ENCODE measurements around the gene KRT74. TPM values are rescaled to one million over a fixed set of nuclear protein-coding genes. Genes with fewer than 3 reads are reported as not detected.

Gene KRT74
- total and polyA plus RNA-seq, 3 experiments from 2014 or later, result not detected

DNA sequence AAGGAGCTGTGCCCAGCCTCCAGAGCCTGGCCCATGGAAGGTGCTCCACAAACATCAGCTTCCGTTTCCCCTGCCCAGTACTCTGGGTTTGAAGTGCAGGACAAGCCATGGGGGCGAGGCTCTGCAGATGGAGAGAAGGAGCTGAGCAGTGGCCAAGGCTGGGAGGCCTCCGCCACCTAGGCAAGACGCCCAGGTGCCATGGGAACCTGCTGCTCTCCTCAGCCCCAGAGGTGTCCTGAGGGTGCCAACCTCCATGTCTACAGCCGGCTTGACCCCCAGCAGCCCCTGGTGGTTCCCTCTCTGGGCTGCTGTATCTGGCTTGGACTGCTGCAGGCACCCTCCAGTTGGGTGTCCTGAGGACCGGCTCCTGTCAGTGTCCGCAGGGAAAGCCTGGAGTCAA is 33.1 kb downstream of the KRT74 start:
- ChIA-PET CTCF (no interaction called here), POLR2A (no interaction called here)
- H3K9me3 ChIP-seq (ENCODE audit: low read length), result no peaks in the 10 kb centered on the region
- peaks cover 4 to 10% of the 10 kb centered on the region in 2 donors for H3K27me3 Mint-ChIP-seq
- no peaks in the 10 kb centered on the region for H3K4me1 ChIP-seq (ENCODE audit: insufficient read depth, low read length)
- peaks cover 0 to 6% (median 0%) of the 10 kb centered on the region in 3 donors for H3K4me1 Mint-ChIP-seq
- H3K4me3 ChIP-seq (ENCODE audit: low read length), result no peak overlapping the region
- H3K36me3 ChIP-seq (ENCODE audit: insufficient read depth, low read length), result no peaks in the 10 kb centered on the region
- no peak overlapping the region for H3K4me3 Mint-ChIP-seq
- no peak overlapping the region for H3K27ac ChIP-seq (ENCODE audit: low read depth, low read length)
- no peak overlapping the region for H3K27ac Mint-ChIP-seq
- DNase-seq, result no peak
- no peaks in the 10 kb centered on the region for H3K27me3 ChIP-seq (ENCODE audit: insufficient read depth, low read length, poor library complexity, severe bottlenecking)
- H3K9me3 Mint-ChIP-seq, result no peaks in the 10 kb centered on the region
- no peaks in the 10 kb centered on the region for H3K36me3 Mint-ChIP-seq

DNA sequence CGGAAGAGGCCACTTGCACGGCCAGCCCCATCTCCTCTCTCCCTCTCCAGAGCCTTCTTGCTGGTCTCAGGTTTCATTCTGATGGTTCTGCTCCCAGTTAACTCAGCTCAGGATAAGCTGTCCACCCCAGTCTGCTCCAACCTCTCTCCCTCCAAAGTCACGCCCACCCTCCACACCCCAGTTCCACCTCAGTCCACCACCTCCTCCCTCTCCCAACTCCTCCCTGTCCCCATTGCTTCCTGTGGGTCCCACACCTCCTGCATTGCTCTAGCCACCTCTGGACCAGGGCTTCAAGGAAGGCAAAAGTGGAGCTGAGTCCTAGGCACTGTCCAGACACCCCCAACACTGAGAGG is 33.8 kb downstream of the KRT74 start:
- H3K27me3 Mint-ChIP-seq, result peaks cover 4 to 10% of the 10 kb centered on the region in 2 donors
- no peaks in the 10 kb centered on the region for H3K36me3 ChIP-seq (ENCODE audit: insufficient read depth, low read length)
- no peak overlapping the region for H3K4me3 ChIP-seq (ENCODE audit: low read length)
- DNase-seq, result no peak
- no peaks in the 10 kb centered on the region for H3K27me3 ChIP-seq (ENCODE audit: insufficient read depth, low read length, poor library complexity, severe bottlenecking)
- H3K4me1 ChIP-seq (ENCODE audit: insufficient read depth, low read length), result no peaks in the 10 kb centered on the region
- no peaks in the 10 kb centered on the region for H3K9me3 ChIP-seq (ENCODE audit: low read length)
- H3K27ac ChIP-seq (ENCODE audit: low read depth, low read length), result no peak overlapping the region
- H3K27ac Mint-ChIP-seq, result no peak overlapping the region
- POLR2A ChIA-PET, result no interaction called here
- CTCF ChIA-PET, result no interaction called here
- no peaks in the 10 kb centered on the region for H3K9me3 Mint-ChIP-seq
- H3K36me3 Mint-ChIP-seq, result no peaks in the 10 kb centered on the region
- H3K4me1 Mint-ChIP-seq, result peaks cover 0 to 6% (median 0%) of the 10 kb centered on the region in 3 donors
- H3K4me3 Mint-ChIP-seq, result no peak overlapping the region

DNA sequence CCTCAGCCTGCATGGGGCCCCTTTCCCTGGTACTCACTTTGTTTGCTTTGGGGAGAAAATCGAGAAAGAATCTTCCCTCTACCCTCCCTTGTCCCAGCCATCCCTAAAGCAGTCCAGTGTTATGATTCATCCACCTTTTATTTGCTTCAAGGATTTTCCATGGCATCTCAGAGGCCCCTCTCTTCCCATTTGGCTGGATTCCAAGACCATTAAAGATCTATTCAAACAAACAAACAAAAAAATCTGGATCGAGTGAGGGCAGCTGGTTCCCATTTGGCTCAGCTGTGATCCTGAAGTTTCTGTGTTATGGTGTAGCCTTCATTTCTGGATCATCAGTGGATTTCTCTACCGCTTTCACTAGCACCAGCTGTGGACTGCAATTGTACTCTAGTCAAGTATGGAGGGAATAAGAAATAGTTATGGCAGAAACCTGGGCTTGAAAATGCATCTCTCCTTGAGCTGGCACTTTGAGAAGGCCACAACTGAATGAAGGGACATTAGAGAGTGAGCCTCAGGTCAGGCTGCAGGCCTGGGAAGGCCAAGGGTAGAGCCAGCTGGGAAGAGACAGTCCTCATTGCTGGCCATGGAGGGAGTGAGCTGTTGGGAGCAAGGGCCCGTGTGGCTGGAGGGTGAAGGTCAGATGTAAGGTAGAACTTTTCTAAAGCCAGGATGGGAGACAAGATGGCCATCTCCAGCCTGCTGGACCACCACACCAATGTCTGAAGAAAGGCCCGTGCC is 34.4 kb downstream of the KRT74 start:
- CTCF ChIA-PET, result no interaction called here
- H3K27ac Mint-ChIP-seq, result no peak overlapping the region

DNA sequence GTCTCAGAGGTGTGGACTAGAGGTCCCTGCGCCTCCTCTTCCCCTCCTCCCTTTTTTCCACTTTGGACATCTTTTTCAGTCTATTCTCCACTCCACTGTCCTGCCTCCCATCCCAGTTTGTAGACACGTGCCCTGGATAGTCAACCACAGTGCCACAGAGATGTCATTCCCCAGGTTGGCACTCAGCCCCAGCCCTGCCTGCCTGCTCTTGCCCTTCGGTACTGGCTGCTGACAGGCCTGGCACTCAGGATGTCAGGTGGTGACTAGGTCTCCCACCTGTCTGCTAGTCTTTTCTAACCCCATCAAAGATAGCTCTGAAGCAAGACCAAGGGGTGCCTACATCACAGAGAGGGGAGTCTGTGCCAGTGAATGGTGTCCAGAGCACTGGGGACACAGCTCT is 36.5 kb downstream of the KRT74 start:
- Histone ChIP-seq H3K4me1 (ENCODE audit: insufficient read depth, low read length) (no peaks in the 10 kb centered on the region), H3K4me3 (ENCODE audit: low read length) (no peak overlapping the region), H3K27me3 (ENCODE audit: insufficient read depth, low read length, poor library complexity, severe bottlenecking) (no peaks in the 10 kb centered on the region), H3K9me3 (ENCODE audit: low read length) (no peaks in the 10 kb centered on the region), H3K36me3 (ENCODE audit: insufficient read depth, low read length) (no peaks in the 10 kb centered on the region), H3K27ac (ENCODE audit: low read depth, low read length) (no peak overlapping the region)
- no peaks in the 10 kb centered on the region for H3K9me3 Mint-ChIP-seq
- H3K27ac Mint-ChIP-seq, result peak overlapping the region in 1 of 8 donors; percentile 51
- H3K36me3 Mint-ChIP-seq, result no peaks in the 10 kb centered on the region
- CTCF ChIA-PET, result interaction anchor here (1.7 kb wide), 1 partner anchor 334 kb away, joined by 3 read pairs; no protein-coding TSS in a partner anchor
- no peaks in the 10 kb centered on the region for H3K4me1 Mint-ChIP-seq
- H3K4me3 Mint-ChIP-seq, result no peak overlapping the region
- DNase-seq, result no peak
- peaks cover 4 to 8% of the 10 kb centered on the region in 2 donors for H3K27me3 Mint-ChIP-seq
- POLR2A ChIA-PET, result no interaction called here

More for the DNA sequence above, 34.4 kb downstream of the KRT74 start:
- DNase-seq, result no peak
- Mint-ChIP-seq H3K4me3 (no peak overlapping the region), H3K27me3 (peaks cover 4 to 11% of the 10 kb centered on the region in 2 donors), H3K4me1 (peaks cover 0 to 6% (median 0%) of the 10 kb centered on the region in 3 donors), H3K9me3 (no peaks in the 10 kb centered on the region), H3K36me3 (no peaks in the 10 kb centered on the region)
- Histone ChIP-seq H3K27me3 (ENCODE audit: insufficient read depth, low read length, poor library complexity, severe bottlenecking) (no peaks in the 10 kb centered on the region), H3K9me3 (ENCODE audit: low read length) (no peaks in the 10 kb centered on the region), H3K27ac (ENCODE audit: low read depth, low read length) (no peak overlapping the region), H3K36me3 (ENCODE audit: insufficient read depth, low read length) (no peaks in the 10 kb centered on the region), H3K4me3 (ENCODE audit: low read length) (no peak overlapping the region), H3K4me1 (ENCODE audit: insufficient read depth, low read length) (no peaks in the 10 kb centered on the region)
- POLR2A ChIA-PET, result no interaction called here

DNA sequence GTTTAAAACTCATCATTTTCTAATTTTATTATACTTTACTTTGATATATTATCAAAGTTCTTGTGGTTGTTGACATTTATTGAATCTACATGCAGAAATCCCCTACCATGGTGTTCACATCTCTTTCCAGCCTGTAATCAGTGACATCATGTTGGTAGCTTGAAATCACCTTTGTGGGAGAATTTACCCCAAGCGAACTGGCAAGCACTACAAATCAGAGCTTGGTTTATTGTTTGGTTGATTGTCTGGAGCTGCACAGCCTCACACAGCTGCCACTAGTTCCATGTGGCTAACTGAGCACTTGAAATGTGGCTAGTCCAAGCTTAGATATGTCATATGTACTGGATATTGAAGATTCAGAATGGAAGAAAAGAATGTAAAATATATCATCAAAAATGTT is 38.1 kb downstream of the KRT74 start:
- Mint-ChIP-seq H3K9me3 (no peaks in the 10 kb centered on the region), H3K4me3 (no peak overlapping the region), H3K4me1 (no peaks in the 10 kb centered on the region), H3K27ac (no peak overlapping the region), H3K27me3 (peaks cover 8 to 9% of the 10 kb centered on the region in 2 donors), H3K36me3 (no peaks in the 10 kb centered on the region)
- DNase-seq, result no peak
- Histone ChIP-seq H3K27me3 (ENCODE audit: insufficient read depth, low read length, poor library complexity, severe bottlenecking) (no peaks in the 10 kb centered on the region), H3K27ac (ENCODE audit: low read depth, low read length) (no peak overlapping the region), H3K36me3 (ENCODE audit: insufficient read depth, low read length) (no peaks in the 10 kb centered on the region), H3K9me3 (ENCODE audit: low read length) (no peaks in the 10 kb centered on the region), H3K4me1 (ENCODE audit: insufficient read depth, low read length) (no peaks in the 10 kb centered on the region), H3K4me3 (ENCODE audit: low read length) (no peak overlapping the region)
- ChIA-PET POLR2A (no interaction called here), CTCF (no interaction called here)

DNA sequence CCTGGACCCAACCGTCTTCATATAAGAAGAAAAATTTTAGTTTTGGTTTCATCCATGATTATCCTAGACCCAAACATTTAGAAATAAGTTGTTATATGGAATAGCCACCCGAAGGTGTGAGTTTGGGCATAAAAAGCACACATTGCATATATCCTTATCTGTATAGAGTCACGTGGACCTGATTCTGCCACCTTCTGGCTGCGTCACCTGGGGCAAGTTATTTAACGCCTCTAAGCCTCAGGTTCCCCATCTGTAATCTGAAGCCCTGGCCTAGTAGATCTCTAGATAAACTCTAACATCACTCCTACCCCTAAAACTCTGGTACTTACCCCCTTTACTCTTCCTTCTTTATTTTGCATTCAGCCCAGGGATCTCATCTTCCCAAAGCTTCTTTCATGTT is 39.2 kb downstream of the KRT74 start:
- no peaks in the 10 kb centered on the region for H3K4me1 Mint-ChIP-seq
- no peak for DNase-seq
- Histone ChIP-seq H3K4me3 (ENCODE audit: low read length) (no peak overlapping the region), H3K27ac (ENCODE audit: low read depth, low read length) (no peak overlapping the region), H3K9me3 (ENCODE audit: low read length) (no peaks in the 10 kb centered on the region), H3K36me3 (ENCODE audit: insufficient read depth, low read length) (no peaks in the 10 kb centered on the region), H3K4me1 (ENCODE audit: insufficient read depth, low read length) (no peaks in the 10 kb centered on the region), H3K27me3 (ENCODE audit: insufficient read depth, low read length, poor library complexity, severe bottlenecking) (no peaks in the 10 kb centered on the region)
- no peaks in the 10 kb centered on the region for H3K9me3 Mint-ChIP-seq
- H3K27ac Mint-ChIP-seq, result no peak overlapping the region
- no peak overlapping the region for H3K4me3 Mint-ChIP-seq
- ChIA-PET CTCF (interaction anchor here (1.3 kb wide), 1 partner anchor 10 kb away, joined by 3 read pairs; no protein-coding TSS in a partner anchor), POLR2A (no interaction called here)
- no peaks in the 10 kb centered on the region for H3K36me3 Mint-ChIP-seq
- peaks cover 8% of the 10 kb centered on the region in 2 donors for H3K27me3 Mint-ChIP-seq

DNA sequence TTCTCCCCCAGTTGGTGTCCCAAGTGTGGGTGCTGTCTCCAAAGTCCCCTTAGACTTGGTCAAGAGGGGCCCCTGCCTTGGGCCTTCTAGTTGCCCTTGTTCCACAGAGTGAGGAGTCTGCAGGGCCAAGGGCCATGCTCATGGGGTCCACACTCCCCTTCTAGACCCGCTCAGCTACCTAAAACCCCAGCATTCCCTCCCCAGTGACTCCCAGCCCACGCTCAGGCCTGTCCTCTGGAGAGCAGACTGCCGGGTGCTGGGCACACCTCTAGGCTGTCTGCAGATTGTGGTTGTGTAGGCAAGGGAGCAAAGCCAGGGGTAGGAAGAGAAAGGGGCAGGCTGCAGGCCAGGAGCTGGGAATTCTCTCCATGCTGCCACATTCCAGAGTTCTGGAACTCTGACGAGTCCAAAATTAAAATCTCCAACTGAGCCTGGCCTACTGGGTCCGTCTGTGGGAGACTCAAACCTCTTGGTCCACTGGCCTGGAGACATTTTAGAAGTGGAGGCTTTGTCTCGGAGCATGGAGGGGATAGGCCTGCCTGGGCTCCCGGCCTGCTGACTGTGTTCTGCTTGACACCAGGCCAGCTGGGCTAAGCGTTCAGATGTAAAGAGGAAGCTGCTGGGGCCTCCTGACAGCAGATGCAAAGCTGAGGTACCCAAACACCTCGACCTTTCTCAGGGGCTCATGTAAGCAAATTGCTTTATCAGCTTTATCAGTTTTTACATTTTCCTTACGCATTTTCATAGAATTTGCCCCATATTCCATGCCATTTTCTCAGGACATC is 39.8 kb downstream of the KRT74 start:
- ChIA-PET CTCF (interaction anchor here (0.6 to 1.3 kb wide), 2 partner anchors 9 to 10 kb away, joined by 3 read pairs; no protein-coding TSS in a partner anchor), POLR2A (no interaction called here)
- Histone ChIP-seq H3K4me3 (ENCODE audit: low read length) (no peak overlapping the region), H3K4me1 (ENCODE audit: insufficient read depth, low read length) (no peaks in the 10 kb centered on the region), H3K27ac (ENCODE audit: low read depth, low read length) (no peak overlapping the region), H3K36me3 (ENCODE audit: insufficient read depth, low read length) (no peaks in the 10 kb centered on the region), H3K9me3 (ENCODE audit: low read length) (no peaks in the 10 kb centered on the region), H3K27me3 (ENCODE audit: insufficient read depth, low read length, poor library complexity, severe bottlenecking) (no peaks in the 10 kb centered on the region)
- DNase-seq, result no peak
- peaks cover 6 to 8% of the 10 kb centered on the region in 2 donors for H3K27me3 Mint-ChIP-seq
- H3K4me3 Mint-ChIP-seq, result no peak overlapping the region
- no peaks in the 10 kb centered on the region for H3K9me3 Mint-ChIP-seq
- H3K36me3 Mint-ChIP-seq, result no peaks in the 10 kb centered on the region
- H3K27ac Mint-ChIP-seq, result no peak overlapping the region
- no peaks in the 10 kb centered on the region for H3K4me1 Mint-ChIP-seq

DNA sequence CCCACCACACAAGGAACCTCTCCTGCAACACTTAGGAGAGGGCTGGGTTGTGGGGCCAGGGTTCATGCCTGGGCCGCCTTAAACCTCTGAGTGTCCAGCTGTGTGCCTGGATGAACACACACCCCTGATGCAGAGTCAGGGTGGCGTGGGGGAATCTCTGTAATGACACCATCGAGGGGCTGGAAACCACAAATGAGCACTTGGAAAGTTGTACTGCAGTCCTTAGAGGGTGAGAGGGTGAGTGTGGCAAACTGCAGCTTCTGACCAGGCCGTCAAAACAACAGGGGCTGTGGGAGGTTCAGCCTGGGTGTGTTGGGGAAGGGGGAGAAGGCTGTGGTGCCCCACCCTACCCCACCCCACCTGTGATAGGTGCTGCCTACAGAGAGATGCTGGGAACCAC is 41.0 kb downstream of the KRT74 start:
- H3K27ac ChIP-seq (ENCODE audit: low read depth, low read length), result no peak overlapping the region
- DNase-seq, result no peak
- no peak overlapping the region for H3K4me3 Mint-ChIP-seq
- POLR2A ChIA-PET, result no interaction called here
- no peaks in the 10 kb centered on the region for H3K36me3 Mint-ChIP-seq
- H3K4me1 ChIP-seq (ENCODE audit: insufficient read depth, low read length), result no peaks in the 10 kb centered on the region
- H3K27me3 Mint-ChIP-seq, result peaks cover 6% of the 10 kb centered on the region in 2 donors
- CTCF ChIA-PET, result no interaction called here
- no peak overlapping the region for H3K27ac Mint-ChIP-seq
- H3K27me3 ChIP-seq (ENCODE audit: insufficient read depth, low read length, poor library complexity, severe bottlenecking), result no peaks in the 10 kb centered on the region
- H3K4me1 Mint-ChIP-seq, result no peaks in the 10 kb centered on the region
- H3K9me3 Mint-ChIP-seq, result no peaks in the 10 kb centered on the region
- no peaks in the 10 kb centered on the region for H3K9me3 ChIP-seq (ENCODE audit: low read length)
- H3K36me3 ChIP-seq (ENCODE audit: insufficient read depth, low read length), result no peaks in the 10 kb centered on the region
- H3K4me3 ChIP-seq (ENCODE audit: low read length), result no peak overlapping the region
